ENCODE results near the gene APBB1.

Gene APBB1

GRCh38 chr11:6350043-6350442 lies 68.9 kb downstream of the APBB1 start:
- DNase-seq: no peak

DNA sequence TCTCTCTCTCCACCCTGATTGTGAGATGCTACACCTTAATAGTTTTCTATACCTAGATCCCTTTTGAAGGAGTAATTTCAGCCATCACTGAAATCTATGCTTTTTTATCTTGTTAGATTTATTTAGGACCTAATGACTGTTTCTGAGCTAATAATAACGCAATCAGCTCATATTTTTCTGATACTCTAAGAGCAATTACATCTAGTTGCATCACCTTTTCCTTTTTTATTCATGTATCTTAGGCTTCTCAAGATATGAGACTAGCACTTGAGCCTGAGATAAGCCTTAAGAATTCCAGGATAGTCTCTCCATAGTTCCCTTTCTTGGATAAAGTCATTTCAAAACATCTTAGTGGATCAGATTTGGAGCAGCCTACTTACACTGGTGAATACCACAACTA lies 73.5 kb downstream of the APBB1 start:
- DNase-seq: no peak

All from NCI-H1417 (cell line).